HEK293 (cell line): ENCODE results near the gene LST1.

Source experiments
- CTCF ChIA-PET: fragments of 350-600 bp; formaldehyde crosslinking; extraction: SDS; loops from one replicate; lab custom pipeline; 2021; ENCODE audit warnings: antibody characterized with exemption; lab: Yijun Ruan, JAX
- POLR2A ChIA-PET: fragments of 300-600 bp; formaldehyde crosslinking; extraction: SDS; loops from one replicate; lab custom pipeline; 2020; ENCODE audit warnings: antibody characterized with exemption, inconsistent platforms; lab: Yijun Ruan, JAX
- H3K27ac ChIP-seq: fragments of 200-500 bp; sonication (Bioruptor generic); 2 replicates; pipeline ENCODE4 v1.5.1; 2014; ENCODE audit warnings: low read depth, low read length, control low read depth, inconsistent platforms; ENCODE audit errors: extremely low read depth
- H3K36me3 ChIP-seq, 2 experiments: fragments of 200-500 bp in 1 of 2; sonication (Bioruptor generic) in 1 of 2; 1 replicate in 1 of 2; 2 replicates in 1 of 2; pipeline ENCODE4 v1.5.1; 2014 to 2017; ENCODE audit warnings: inconsistent platforms in 2 of 2, low read length in 2 of 2; ENCODE audit not compliant: control insufficient read depth in 2 of 2, insufficient read depth in 1 of 2
- H3K4me1 ChIP-seq: fragments of 200-500 bp; sonication (Bioruptor generic); 2 replicates; pipeline ENCODE4 v1.5.1; 2014; ENCODE audit warnings: mild to moderate bottlenecking, low read length, inconsistent platforms; ENCODE audit not compliant: control insufficient read depth, insufficient read depth
- H3K4me3 ChIP-seq: 2 replicates; pipeline ENCODE4 v1.5.1; 2011; ENCODE audit warnings: low read depth, mild to moderate bottlenecking, control low read depth, low read length, moderate library complexity
- H3K9me3 ChIP-seq: fragments of 200-500 bp; sonication (Bioruptor generic); 2 replicates; pipeline ENCODE4 v1.5.1; 2014; ENCODE audit warnings: low read depth, low read length, inconsistent platforms; ENCODE audit not compliant: control insufficient read depth, insufficient read depth
- GLIS2 ChIP-seq: fragments of 450-650 bp; formaldehyde crosslinking; IDR thresholded peaks from 2 replicates; pipeline ENCODE4 v1.5.1; 2016; ENCODE audit warnings: missing biosample characterization, missing genetic modification characterization
- IKZF3 ChIP-seq: fragments of 450-650 bp; IDR thresholded peaks from 2 replicates; pipeline ENCODE4 v1.5.0; 2018; ENCODE audit warnings: missing biosample characterization, mild to moderate bottlenecking, missing genetic modification characterization, moderate library complexity
- PRDM2 ChIP-seq: fragments of 450-650 bp; formaldehyde crosslinking; IDR thresholded peaks from 2 replicates; pipeline ENCODE4 v1.5.1; 2016; ENCODE audit warnings: missing biosample characterization, missing genetic modification characterization, borderline replicate concordance
- SCRT1 ChIP-seq: fragments of 450-650 bp; formaldehyde crosslinking; IDR thresholded peaks from 2 replicates; pipeline ENCODE4 v1.5.1; 2016; ENCODE audit warnings: missing biosample characterization, missing genetic modification characterization, borderline replicate concordance
- ZBTB20 ChIP-seq: fragments of 450-650 bp; formaldehyde crosslinking; IDR thresholded peaks from 2 replicates; pipeline ENCODE4 v1.5.1; 2016; ENCODE audit warnings: missing biosample characterization, missing genetic modification characterization
- ZFP3 ChIP-seq: fragments of 450-650 bp; formaldehyde crosslinking; IDR thresholded peaks from 2 replicates; pipeline ENCODE4 v1.5.1; 2016; ENCODE audit warnings: low read depth, missing biosample characterization, missing genetic modification characterization
- ZNF112 ChIP-seq: fragments of 450-650 bp; formaldehyde crosslinking; IDR thresholded peaks from 2 replicates; pipeline ENCODE4 v1.5.0; 2017; ENCODE audit warnings: missing biosample characterization, missing genetic modification characterization
- ZNF146 ChIP-seq: fragments of 450-650 bp; formaldehyde crosslinking; IDR thresholded peaks from 2 replicates; pipeline ENCODE4 v1.5.1; 2016; ENCODE audit warnings: missing biosample characterization, missing genetic modification characterization
- ZNF155 ChIP-seq: fragments of 450-650 bp; formaldehyde crosslinking; IDR thresholded peaks from 2 replicates; pipeline ENCODE4 v1.5.1; 2016; ENCODE audit warnings: missing biosample characterization, missing genetic modification characterization
- ZNF157 ChIP-seq: fragments of 450-650 bp; formaldehyde crosslinking; IDR thresholded peaks from 2 replicates; pipeline ENCODE4 v1.5.1; 2016; ENCODE audit warnings: missing biosample characterization, missing genetic modification characterization
- ZNF175 ChIP-seq: fragments of 450-650 bp; formaldehyde crosslinking; IDR thresholded peaks from 2 replicates; pipeline ENCODE4 v1.5.1; 2016; ENCODE audit warnings: missing biosample characterization, missing genetic modification characterization
- ZNF19 ChIP-seq: fragments of 450-650 bp; formaldehyde crosslinking; IDR thresholded peaks from 2 replicates; pipeline ENCODE4; 2016; ENCODE audit warnings: missing biosample characterization, missing genetic modification characterization, low read depth
- ZNF211 ChIP-seq: fragments of 450-650 bp; formaldehyde crosslinking; IDR thresholded peaks from 2 replicates; pipeline ENCODE4 v1.5.1; 2016; ENCODE audit warnings: low read depth, missing biosample characterization, missing genetic modification characterization
- ZNF223 ChIP-seq: fragments of 450-650 bp; formaldehyde crosslinking; IDR thresholded peaks from 2 replicates; pipeline ENCODE4 v1.5.1; 2016; ENCODE audit warnings: missing biosample characterization, missing genetic modification characterization
- ZNF341 ChIP-seq: fragments of 450-650 bp; formaldehyde crosslinking; IDR thresholded peaks from 2 replicates; pipeline ENCODE4; 2016; ENCODE audit warnings: low read depth, missing biosample characterization, missing genetic modification characterization
- ZNF391 ChIP-seq: fragments of 450-650 bp; formaldehyde crosslinking; IDR thresholded peaks from 2 replicates; pipeline ENCODE4 v1.5.1; 2016; ENCODE audit warnings: low read depth, missing biosample characterization, missing genetic modification characterization, borderline replicate concordance
- ZNF398 ChIP-seq: fragments of 450-650 bp; formaldehyde crosslinking; IDR thresholded peaks from 2 replicates; pipeline ENCODE4 v1.5.1; 2017; ENCODE audit warnings: missing biosample characterization, missing genetic modification characterization
- ZNF416 ChIP-seq: fragments of 450-650 bp; formaldehyde crosslinking; IDR thresholded peaks from 2 replicates; pipeline ENCODE4 v1.5.1; 2016; ENCODE audit warnings: missing biosample characterization, missing genetic modification characterization
- ZNF514 ChIP-seq: fragments of 450-650 bp; formaldehyde crosslinking; IDR thresholded peaks from 2 replicates; pipeline ENCODE4 v1.5.1; 2016; ENCODE audit warnings: missing biosample characterization, missing genetic modification characterization
- ZNF521 ChIP-seq: fragments of 450-650 bp; formaldehyde crosslinking; IDR thresholded peaks from 2 replicates; pipeline ENCODE4 v1.5.1; 2017; ENCODE audit warnings: missing biosample characterization, mild to moderate bottlenecking, missing genetic modification characterization
- ZNF580 ChIP-seq: fragments of 450-650 bp; formaldehyde crosslinking; IDR thresholded peaks from 2 replicates; pipeline ENCODE4 v1.5.1; 2016; ENCODE audit warnings: missing biosample characterization, missing genetic modification characterization
- ZNF585B ChIP-seq: fragments of 450-650 bp; formaldehyde crosslinking; IDR thresholded peaks from 2 replicates; pipeline ENCODE4 v1.5.1; 2016; ENCODE audit warnings: missing biosample characterization, missing genetic modification characterization
- ZNF600 ChIP-seq: fragments of 450-650 bp; formaldehyde crosslinking; IDR thresholded peaks from 2 replicates; pipeline ENCODE4 v1.5.1; 2016; ENCODE audit warnings: missing biosample characterization, missing genetic modification characterization
- ZNF654 ChIP-seq: fragments of 450-650 bp; formaldehyde crosslinking; IDR thresholded peaks from 2 replicates; pipeline ENCODE4 v1.5.1; 2016; ENCODE audit warnings: low read depth, missing biosample characterization, missing genetic modification characterization
- ZNF670 ChIP-seq: fragments of 450-650 bp; formaldehyde crosslinking; IDR thresholded peaks from 2 replicates; pipeline ENCODE4 v1.5.1; 2016; ENCODE audit warnings: missing biosample characterization, missing genetic modification characterization, low read depth
- ZNF76 ChIP-seq: fragments of 450-650 bp; formaldehyde crosslinking; IDR thresholded peaks from 2 replicates; pipeline ENCODE4; 2016; ENCODE audit warnings: low read depth, missing biosample characterization, missing genetic modification characterization, borderline replicate concordance
- ZSCAN30 ChIP-seq: fragments of 450-650 bp; IDR thresholded peaks from 2 replicates; pipeline ENCODE4 v1.5.1; 2018; ENCODE audit warnings: missing biosample characterization, mild to moderate bottlenecking, missing genetic modification characterization, moderate library complexity
- TF ChIP-seq, protein P1 (sequence below): fragments of 450-650 bp; formaldehyde crosslinking; IDR thresholded peaks from 2 replicates; pipeline ENCODE4 v1.5.1; 2016; ENCODE audit warnings: missing biosample characterization, missing genetic modification characterization

Gene LST1

GRCh38 chr6:31580438-31580740 is 5.7 kb upstream of the LST1 start (continued):
- TF ChIP-seq ZNF157 = no peak
- TF ChIP-seq ZNF175 (tag by site-specific recombination) = no peak
- no peak for TF ChIP-seq ZNF416 (tag by site-specific recombination)
- no peak for TF ChIP-seq ZNF670 (tag by site-specific recombination)
- no peak for TF ChIP-seq ZNF19 (tag by site-specific recombination)
- no peak for TF ChIP-seq ZNF211
- no peak for TF ChIP-seq ZSCAN30 (tag by site-specific recombination)
- TF ChIP-seq ZNF391 = no peak
- TF ChIP-seq, protein P1, sequence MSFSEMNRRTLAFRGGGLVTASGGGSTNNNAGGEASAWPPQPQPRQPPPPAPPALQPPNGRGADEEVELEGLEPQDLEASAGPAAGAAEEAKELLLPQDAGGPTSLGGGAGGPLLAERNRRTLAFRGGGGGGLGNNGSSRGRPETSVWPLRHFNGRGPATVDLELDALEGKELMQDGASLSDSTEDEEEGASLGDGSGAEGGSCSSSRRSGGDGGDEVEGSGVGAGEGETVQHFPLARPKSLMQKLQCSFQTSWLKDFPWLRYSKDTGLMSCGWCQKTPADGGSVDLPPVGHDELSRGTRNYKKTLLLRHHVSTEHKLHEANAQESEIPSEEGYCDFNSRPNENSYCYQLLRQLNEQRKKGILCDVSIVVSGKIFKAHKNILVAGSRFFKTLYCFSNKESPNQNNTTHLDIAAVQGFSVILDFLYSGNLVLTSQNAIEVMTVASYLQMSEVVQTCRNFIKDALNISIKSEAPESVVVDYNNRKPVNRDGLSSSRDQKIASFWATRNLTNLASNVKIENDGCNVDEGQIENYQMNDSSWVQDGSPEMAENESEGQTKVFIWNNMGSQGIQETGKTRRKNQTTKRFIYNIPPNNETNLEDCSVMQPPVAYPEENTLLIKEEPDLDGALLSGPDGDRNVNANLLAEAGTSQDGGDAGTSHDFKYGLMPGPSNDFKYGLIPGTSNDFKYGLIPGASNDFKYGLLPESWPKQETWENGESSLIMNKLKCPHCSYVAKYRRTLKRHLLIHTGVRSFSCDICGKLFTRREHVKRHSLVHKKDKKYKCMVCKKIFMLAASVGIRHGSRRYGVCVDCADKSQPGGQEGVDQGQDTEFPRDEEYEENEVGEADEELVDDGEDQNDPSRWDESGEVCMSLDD (tag by site-specific recombination) = no peak

DNA sequence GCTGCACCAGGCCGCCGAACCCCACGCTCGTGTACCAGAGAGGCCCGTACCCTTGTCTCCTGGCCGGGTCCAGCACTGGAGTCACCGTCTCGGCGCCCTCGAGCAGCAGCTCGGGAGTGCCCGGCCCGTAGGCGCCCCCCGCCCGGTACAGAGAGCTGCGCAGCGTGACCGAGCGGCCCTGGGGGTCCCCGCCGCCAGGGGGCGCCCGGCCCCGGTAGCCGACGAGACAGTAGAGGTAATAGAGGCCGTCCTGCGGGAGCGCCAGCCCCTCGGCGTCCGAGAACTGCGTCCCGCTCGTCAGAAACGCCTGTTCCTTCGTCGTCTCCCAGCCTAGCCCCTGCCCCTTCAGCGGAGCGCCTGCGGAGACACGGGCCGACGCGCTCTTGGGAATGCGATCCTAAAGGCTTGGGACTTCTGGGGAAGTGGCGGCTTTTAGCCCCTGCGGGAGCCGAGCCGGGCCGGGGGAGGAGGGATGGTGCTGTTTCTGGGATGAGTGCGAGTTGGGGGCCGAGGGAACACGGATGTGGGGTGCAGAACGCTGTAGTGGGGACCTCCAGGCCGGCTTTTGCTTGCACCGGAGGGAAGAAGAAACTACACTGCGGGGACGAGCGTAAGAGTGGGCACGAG is 5.2 kb upstream of the LST1 start:
- ChIA-PET CTCF (interaction anchor here (0.6 to 18.7 kb wide), 30 partner anchors 8 to 1434 kb away, joined by 3 to 518 read pairs (median 4); partner anchors contain the start of genes AIF1, ATP6V1G2, LTA and MICA), POLR2A (interaction anchor here (0.6 to 2.1 kb wide), 9 partner anchors 12 to 250 kb away, joined by 3 to 7 read pairs (median 4); partner anchors contain the start of genes DDX39B, HSPA1B, NCR3 and PRRC2A)
- Histone ChIP-seq H3K4me3 (peak overlapping the region; percentile 44), H3K36me3 (no peaks in the 10 kb centered on the region), H3K27ac (peak overlapping the region; percentile 34; the same call in 1 of the 2 replicates), H3K4me1 (peaks cover 4% of the 10 kb centered on the region; the same call in 1 of the 2 replicates), H3K9me3 (no peaks in the 10 kb centered on the region)
- TF ChIP-seq PRDM2 (tag by site-specific recombination) (no peak), IKZF3 (tag by site-specific recombination) (peak; percentile 46; the same call in 1 of the 2 replicates), SCRT1 (tag by site-specific recombination) (no peak), ZNF398 (no peak), GLIS2 (tag by site-specific recombination) (peak; percentile 88), ZNF580 (tag by site-specific recombination) (no peak), ZNF585B (tag by site-specific recombination) (no peak), ZNF112 (tag by site-specific recombination) (no peak), ZNF76 (tag by site-specific recombination) (peak; percentile 24; the same call in 1 of the 2 replicates), ZNF175 (tag by site-specific recombination) (no peak), ZNF146 (no peak), ZFP3 (tag by site-specific recombination) (no peak), ZNF223 (no peak), ZNF521 (no peak), ZNF341 (tag by site-specific recombination) (no peak), ZBTB20 (tag by site-specific recombination) (no peak), ZNF514 (tag by site-specific recombination) (no peak), ZNF155 (tag by site-specific recombination) (no peak), ZNF654 (tag by site-specific recombination) (peak; percentile 18; the same call in 1 of the 2 replicates), ZNF600 (tag by site-specific recombination) (peak; percentile 70)
